WTC11 (cell line): ENCODE measurements around the gene OLFML2B. TPM values are rescaled to one million over a fixed set of nuclear protein-coding genes. Genes with fewer than 3 reads are reported as not detected.

Experiments used
- ATAC-seq: fragments of 200-7000 bp; cut with Tn5 transposase; 2 replicates; pipeline ENCODE4 v1.10.0; 2021; ENCODE audit warnings: mild to moderate bottlenecking, moderate library complexity
- CTCF ChIA-PET: fragments of 300-600 bp; sonication (Branson Sonifier 250); formaldehyde crosslinking; loops from one replicate; lab custom pipeline; 2021; ENCODE audit warnings: antibody characterized with exemption; lab: Charles Lee
- POLR2A ChIA-PET: fragments of 350-600 bp; sonication (Branson Sonifier 250); formaldehyde crosslinking; loops from one replicate; lab custom pipeline; 2021; ENCODE audit warnings: antibody characterized with exemption; lab: Charles Lee
- DNase-seq: peaks from one replicate; pipeline ENCODE4 v3.0.0; 2021; ENCODE audit warnings: low spot score
- H3K27ac Mint-ChIP-seq: 2 replicates; pipeline ENCODE4 v1.8.0; 2021; ENCODE audit warnings: mixed read lengths
- H3K27me3 Mint-ChIP-seq: 2 replicates; pipeline ENCODE4 v1.8.0; 2021; ENCODE audit warnings: low read depth, mild to moderate bottlenecking, moderate library complexity, mixed read lengths
- H3K36me3 Mint-ChIP-seq: 2 replicates; pipeline ENCODE4 v1.8.0; 2021; ENCODE audit warnings: mixed read lengths
- H3K4me1 Mint-ChIP-seq: 2 replicates; pipeline ENCODE4 v1.8.0; 2022; ENCODE audit warnings: mixed read lengths
- H3K4me3 Mint-ChIP-seq: 2 replicates; pipeline ENCODE4 v1.8.0; 2021; ENCODE audit warnings: mild to moderate bottlenecking, moderate library complexity, mixed read lengths
- H3K9me3 Mint-ChIP-seq: 2 replicates; pipeline ENCODE4 v1.8.0; 2021; ENCODE audit warnings: mixed read lengths
- CTCF ChIP-seq: fragments of 200-600 bp; IDR thresholded peaks from 2 replicates; pipeline ENCODE4 v1.8.0; 2022; ENCODE audit warnings: antibody characterized with exemption
- E2F5 ChIP-seq: sonication (generic); formaldehyde crosslinking; IDR thresholded peaks from 2 replicates; pipeline ENCODE4 v1.8.1; 2022; ENCODE audit warnings: mild to moderate bottlenecking, moderate library complexity, missing genetic modification reagents
- FOXP1 ChIP-seq: sonication (generic); formaldehyde crosslinking; IDR thresholded peaks from 2 replicates; pipeline ENCODE4 v1.8.0; 2022; ENCODE audit warnings: missing genetic modification reagents, mild to moderate bottlenecking, moderate library complexity, borderline replicate concordance
- GRHL2 ChIP-seq: fragments of 250-450 bp; sonication (Bioruptor Pico); IDR thresholded peaks from 2 replicates; pipeline ENCODE4 v1.8.0; 2022; ENCODE audit warnings: mild to moderate bottlenecking, moderate library complexity; ENCODE audit not compliant: insufficient replicate concordance, severe bottlenecking
- JUN ChIP-seq: sonication (generic); formaldehyde crosslinking; IDR thresholded peaks from 2 replicates; pipeline ENCODE4 v1.8.0; 2023; ENCODE audit warnings: mild to moderate bottlenecking, missing genetic modification reagents
- NFE2L1 ChIP-seq: sonication (generic); formaldehyde crosslinking; IDR thresholded peaks from 2 replicates; pipeline ENCODE4 v1.8.1; 2023; ENCODE audit warnings: missing genetic modification reagents
- NR1H2 ChIP-seq: sonication (generic); formaldehyde crosslinking; IDR thresholded peaks from 2 replicates; pipeline ENCODE4 v1.9.0; 2021; ENCODE audit warnings: mild to moderate bottlenecking, moderate library complexity, missing genetic modification reagents
- PRRX2 ChIP-seq: fragments of 250-450 bp; sonication (Bioruptor Pico); IDR thresholded peaks from 2 replicates; pipeline ENCODE4 v1.8.0; 2021; ENCODE audit warnings: mild to moderate bottlenecking
- SOX15 ChIP-seq: fragments of 250-450 bp; sonication (Bioruptor Pico); IDR thresholded peaks from 2 replicates; pipeline ENCODE4 v1.9.0; 2021; ENCODE audit warnings: mild to moderate bottlenecking
- TEAD1 ChIP-seq: sonication (generic); formaldehyde crosslinking; IDR thresholded peaks from 2 replicates; pipeline ENCODE4 v1.8.0; 2022; ENCODE audit warnings: mild to moderate bottlenecking, missing genetic modification reagents
- ZNF121 ChIP-seq: sonication (generic); formaldehyde crosslinking; IDR thresholded peaks from 2 replicates; pipeline ENCODE4 v1.8.0; 2023; ENCODE audit warnings: missing genetic modification reagents
- ZNF138 ChIP-seq: sonication (generic); formaldehyde crosslinking; conservative IDR thresholded peaks from 2 replicates; pipeline ENCODE4 v1.8.1; 2022; ENCODE audit warnings: mild to moderate bottlenecking, moderate library complexity, missing genetic modification reagents
- ZNF219 ChIP-seq: sonication (generic); formaldehyde crosslinking; IDR thresholded peaks from 2 replicates; pipeline ENCODE4 v1.8.0; 2023; ENCODE audit warnings: missing genetic modification reagents, mild to moderate bottlenecking, borderline replicate concordance
- ZNF232 ChIP-seq: sonication (generic); formaldehyde crosslinking; IDR thresholded peaks from 2 replicates; pipeline ENCODE4 v1.8.0; 2022; ENCODE audit warnings: mild to moderate bottlenecking, missing genetic modification reagents
- ZNF281 ChIP-seq: sonication (generic); formaldehyde crosslinking; IDR thresholded peaks from 2 replicates; pipeline ENCODE4 v1.8.0; 2023; ENCODE audit warnings: mild to moderate bottlenecking, missing genetic modification reagents
- ZNF396 ChIP-seq: fragments of 250-450 bp; sonication (Bioruptor Pico); IDR thresholded peaks from 2 replicates; pipeline ENCODE4 v1.8.0; 2021; ENCODE audit warnings: mild to moderate bottlenecking, moderate library complexity, borderline replicate concordance
- ZNF512 ChIP-seq: sonication (generic); formaldehyde crosslinking; IDR thresholded peaks from 2 replicates; pipeline ENCODE4 v1.8.1; 2022; ENCODE audit warnings: missing genetic modification reagents, borderline replicate concordance
- ZNF671 ChIP-seq: fragments of 250-450 bp; sonication (Bioruptor Pico); IDR thresholded peaks from 2 replicates; pipeline ENCODE4 v1.8.0; 2021; ENCODE audit warnings: mild to moderate bottlenecking
- total RNA-seq: library from RNA; stranded (reverse); gene quantifications from 3 replicates; pipeline ENCODE4 v1.2.3, GENCODE V29; 2021
- TF ChIP-seq, protein P1 (sequence below): sonication (generic); formaldehyde crosslinking; IDR thresholded peaks from 2 replicates; pipeline ENCODE4 v1.8.1; 2023; ENCODE audit warnings: mild to moderate bottlenecking, missing genetic modification reagents
- TF ChIP-seq, protein P2 (sequence below): fragments of 250-450 bp; sonication (Bioruptor Pico); IDR thresholded peaks from 2 replicates; pipeline ENCODE4 v2.1.2; 2022; ENCODE audit warnings: mild to moderate bottlenecking, moderate library complexity
- TF ChIP-seq, protein P3 (sequence below): sonication (generic); formaldehyde crosslinking; IDR thresholded peaks from 2 replicates; pipeline ENCODE4 v1.8.1; 2023; ENCODE audit warnings: mild to moderate bottlenecking, missing genetic modification reagents
- TF ChIP-seq, protein P4 (sequence below): sonication (generic); formaldehyde crosslinking; IDR thresholded peaks from 2 replicates; pipeline ENCODE4 v1.8.1; 2023; ENCODE audit warnings: mild to moderate bottlenecking, missing genetic modification reagents, moderate library complexity
- TF ChIP-seq, protein P5 (sequence below): fragments of 250-450 bp; sonication (Bioruptor Pico); IDR thresholded peaks from 2 replicates; pipeline ENCODE4 v1.9.0; 2021; ENCODE audit warnings: mild to moderate bottlenecking

OLFML2B gene
- total RNA-seq, 1 experiment from 2014 or later: 4.9 TPM

GRCh38 chr1:161956097-161956496 lies 67.6 kb downstream of the OLFML2B start:
- ChIA-PET CTCF (no interaction called here), POLR2A (no interaction called here)
- ATAC-seq (no peak), DNase-seq (no peak)
- no peak overlapping the region for H3K27ac Mint-ChIP-seq
- TF ChIP-seq GRHL2 (CRISPR knock-in tag): no peak
- TF ChIP-seq JUN (CRISPR knock-in tag): no peak
- TF ChIP-seq, protein P1, sequence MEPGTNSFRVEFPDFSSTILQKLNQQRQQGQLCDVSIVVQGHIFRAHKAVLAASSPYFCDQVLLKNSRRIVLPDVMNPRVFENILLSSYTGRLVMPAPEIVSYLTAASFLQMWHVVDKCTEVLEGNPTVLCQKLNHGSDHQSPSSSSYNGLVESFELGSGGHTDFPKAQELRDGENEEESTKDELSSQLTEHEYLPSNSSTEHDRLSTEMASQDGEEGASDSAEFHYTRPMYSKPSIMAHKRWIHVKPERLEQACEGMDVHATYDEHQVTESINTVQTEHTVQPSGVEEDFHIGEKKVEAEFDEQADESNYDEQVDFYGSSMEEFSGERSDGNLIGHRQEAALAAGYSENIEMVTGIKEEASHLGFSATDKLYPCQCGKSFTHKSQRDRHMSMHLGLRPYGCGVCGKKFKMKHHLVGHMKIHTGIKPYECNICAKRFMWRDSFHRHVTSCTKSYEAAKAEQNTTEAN (CRISPR knock-in tag): no peak
- TF ChIP-seq CTCF: no peak
- TF ChIP-seq, protein P2, sequence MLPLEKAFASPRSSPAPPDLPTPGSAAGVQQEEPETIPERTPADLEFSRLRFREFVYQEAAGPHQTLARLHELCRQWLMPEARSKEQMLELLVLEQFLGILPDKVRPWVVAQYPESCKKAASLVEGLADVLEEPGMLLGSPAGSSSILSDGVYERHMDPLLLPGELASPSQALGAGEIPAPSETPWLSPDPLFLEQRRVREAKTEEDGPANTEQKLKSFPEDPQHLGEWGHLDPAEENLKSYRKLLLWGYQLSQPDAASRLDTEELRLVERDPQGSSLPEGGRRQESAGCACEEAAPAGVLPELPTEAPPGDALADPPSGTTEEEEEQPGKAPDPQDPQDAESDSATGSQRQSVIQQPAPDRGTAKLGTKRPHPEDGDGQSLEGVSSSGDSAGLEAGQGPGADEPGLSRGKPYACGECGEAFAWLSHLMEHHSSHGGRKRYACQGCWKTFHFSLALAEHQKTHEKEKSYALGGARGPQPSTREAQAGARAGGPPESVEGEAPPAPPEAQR (CRISPR knock-in tag): no peak
- TF ChIP-seq NR1H2 (CRISPR knock-in tag): no peak
- TF ChIP-seq E2F5: no peak
- TF ChIP-seq ZNF281 (CRISPR knock-in tag): no peak
- TF ChIP-seq ZNF671 (CRISPR knock-in tag): no peak
- TF ChIP-seq ZNF121: no peak
- TF ChIP-seq, protein P3, sequence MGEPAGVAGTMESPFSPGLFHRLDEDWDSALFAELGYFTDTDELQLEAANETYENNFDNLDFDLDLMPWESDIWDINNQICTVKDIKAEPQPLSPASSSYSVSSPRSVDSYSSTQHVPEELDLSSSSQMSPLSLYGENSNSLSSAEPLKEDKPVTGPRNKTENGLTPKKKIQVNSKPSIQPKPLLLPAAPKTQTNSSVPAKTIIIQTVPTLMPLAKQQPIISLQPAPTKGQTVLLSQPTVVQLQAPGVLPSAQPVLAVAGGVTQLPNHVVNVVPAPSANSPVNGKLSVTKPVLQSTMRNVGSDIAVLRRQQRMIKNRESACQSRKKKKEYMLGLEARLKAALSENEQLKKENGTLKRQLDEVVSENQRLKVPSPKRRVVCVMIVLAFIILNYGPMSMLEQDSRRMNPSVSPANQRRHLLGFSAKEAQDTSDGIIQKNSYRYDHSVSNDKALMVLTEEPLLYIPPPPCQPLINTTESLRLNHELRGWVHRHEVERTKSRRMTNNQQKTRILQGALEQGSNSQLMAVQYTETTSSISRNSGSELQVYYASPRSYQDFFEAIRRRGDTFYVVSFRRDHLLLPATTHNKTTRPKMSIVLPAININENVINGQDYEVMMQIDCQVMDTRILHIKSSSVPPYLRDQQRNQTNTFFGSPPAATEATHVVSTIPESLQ (CRISPR knock-in tag): no peak
- TF ChIP-seq, protein P4, sequence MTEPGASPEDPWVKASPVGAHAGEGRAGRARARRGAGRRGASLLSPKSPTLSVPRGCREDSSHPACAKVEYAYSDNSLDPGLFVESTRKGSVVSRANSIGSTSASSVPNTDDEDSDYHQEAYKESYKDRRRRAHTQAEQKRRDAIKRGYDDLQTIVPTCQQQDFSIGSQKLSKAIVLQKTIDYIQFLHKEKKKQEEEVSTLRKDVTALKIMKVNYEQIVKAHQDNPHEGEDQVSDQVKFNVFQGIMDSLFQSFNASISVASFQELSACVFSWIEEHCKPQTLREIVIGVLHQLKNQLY (CRISPR knock-in tag): no peak
- no peak for TF ChIP-seq PRRX2 (CRISPR knock-in tag)
- H3K36me3 Mint-ChIP-seq: peaks cover 2% of the 10 kb centered on the region; the same call in 1 of the 2 replicates
- H3K27me3 Mint-ChIP-seq: no peaks in the 10 kb centered on the region
- H3K4me3 Mint-ChIP-seq: no peak overlapping the region
- H3K9me3 Mint-ChIP-seq: no peaks in the 10 kb centered on the region
- peaks cover 6% of the 10 kb centered on the region for H3K4me1 Mint-ChIP-seq

DNA sequence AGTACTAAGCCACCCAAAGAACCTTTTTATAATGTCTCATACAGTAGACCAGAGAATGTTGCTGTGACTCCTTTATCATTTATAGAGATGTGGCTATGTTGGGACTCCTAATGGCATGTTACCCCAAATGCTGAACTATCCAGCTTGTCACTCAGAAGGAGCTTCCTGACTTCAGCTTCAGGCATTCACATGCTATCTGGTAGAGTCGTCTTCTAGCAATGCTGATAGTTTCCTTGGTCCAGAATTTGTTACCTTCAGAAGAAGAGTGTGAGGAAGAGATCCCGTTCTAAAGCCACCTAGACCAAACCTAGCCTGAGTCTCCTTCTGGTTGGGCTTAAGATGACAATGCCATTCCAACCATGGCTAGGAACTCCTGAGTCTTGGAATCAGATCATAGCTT lies 68.1 kb downstream of the OLFML2B start:
- H3K4me3 Mint-ChIP-seq: no peak overlapping the region
- no peak overlapping the region for H3K27ac Mint-ChIP-seq
- no peaks in the 10 kb centered on the region for H3K9me3 Mint-ChIP-seq
- ChIA-PET POLR2A (no interaction called here), CTCF (no interaction called here)
- TF ChIP-seq TEAD1 (no peak), ZNF138 (CRISPR knock-in tag) (no peak), ZNF396 (CRISPR knock-in tag) (no peak), FOXP1 (CRISPR knock-in tag) (no peak), NFE2L1 (CRISPR knock-in tag) (no peak), ZNF512 (CRISPR knock-in tag) (no peak), ZNF232 (no peak), ZNF219 (CRISPR knock-in tag) (no peak), SOX15 (CRISPR knock-in tag) (no peak)
- TF ChIP-seq, protein P5, sequence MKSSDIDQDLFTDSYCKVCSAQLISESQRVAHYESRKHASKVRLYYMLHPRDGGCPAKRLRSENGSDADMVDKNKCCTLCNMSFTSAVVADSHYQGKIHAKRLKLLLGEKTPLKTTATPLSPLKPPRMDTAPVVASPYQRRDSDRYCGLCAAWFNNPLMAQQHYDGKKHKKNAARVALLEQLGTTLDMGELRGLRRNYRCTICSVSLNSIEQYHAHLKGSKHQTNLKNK (CRISPR knock-in tag): no peak
- H3K4me1 Mint-ChIP-seq: peaks cover 6% of the 10 kb centered on the region
- ATAC-seq (no peak), DNase-seq (no peak)
- peaks cover 2% of the 10 kb centered on the region; the same call in 1 of the 2 replicates for H3K36me3 Mint-ChIP-seq
- H3K27me3 Mint-ChIP-seq: no peaks in the 10 kb centered on the region
